ENCODE results near the gene CTPS2.
"Not testable (repeated sequence)": the region's sequence is repeated elsewhere in the genome, so short reads cannot be mapped to it uniquely, and the experiment has no call there.

Gene CTPS2, protein sequence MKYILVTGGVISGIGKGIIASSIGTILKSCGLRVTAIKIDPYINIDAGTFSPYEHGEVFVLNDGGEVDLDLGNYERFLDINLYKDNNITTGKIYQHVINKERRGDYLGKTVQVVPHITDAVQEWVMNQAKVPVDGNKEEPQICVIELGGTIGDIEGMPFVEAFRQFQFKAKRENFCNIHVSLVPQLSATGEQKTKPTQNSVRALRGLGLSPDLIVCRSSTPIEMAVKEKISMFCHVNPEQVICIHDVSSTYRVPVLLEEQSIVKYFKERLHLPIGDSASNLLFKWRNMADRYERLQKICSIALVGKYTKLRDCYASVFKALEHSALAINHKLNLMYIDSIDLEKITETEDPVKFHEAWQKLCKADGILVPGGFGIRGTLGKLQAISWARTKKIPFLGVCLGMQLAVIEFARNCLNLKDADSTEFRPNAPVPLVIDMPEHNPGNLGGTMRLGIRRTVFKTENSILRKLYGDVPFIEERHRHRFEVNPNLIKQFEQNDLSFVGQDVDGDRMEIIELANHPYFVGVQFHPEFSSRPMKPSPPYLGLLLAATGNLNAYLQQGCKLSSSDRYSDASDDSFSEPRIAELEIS

DNA sequence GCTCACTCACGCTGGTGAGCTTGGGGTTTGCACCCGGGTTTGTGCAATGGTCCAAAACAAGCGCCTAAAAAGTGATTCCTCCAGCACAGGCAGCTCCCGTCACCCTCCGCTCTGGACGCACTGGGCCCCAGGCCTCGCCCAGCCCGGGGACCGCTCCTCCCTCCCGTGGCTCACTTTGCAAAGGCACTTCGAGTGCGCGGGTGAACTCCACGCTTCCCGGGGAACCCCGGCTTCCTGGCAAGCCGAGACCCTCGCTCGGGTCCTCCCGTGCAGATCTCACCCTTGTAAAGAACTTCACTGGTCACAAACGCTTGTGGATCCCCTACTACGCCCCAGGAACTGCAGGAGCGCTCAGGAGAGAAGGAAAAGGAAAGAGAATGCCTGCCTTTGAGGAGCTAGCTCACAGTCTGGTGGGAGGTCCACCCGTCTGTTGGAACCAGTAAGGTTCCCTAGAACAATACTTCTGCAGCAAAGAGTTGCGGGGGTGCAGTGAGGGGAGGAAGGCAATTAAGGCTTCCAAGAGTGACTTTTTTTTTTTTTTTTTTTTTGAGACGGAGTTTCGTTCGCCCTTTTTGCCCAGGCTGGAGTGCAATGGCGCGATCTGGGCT, at the start of gene CTPS2:
TSS of gene CTPS2 (minus strand) at position 122 of the 608 bp plus-strand sequence. CDS start 9,767 bp downstream, outside the sequence.
- DNase-seq (ENCODE audit: low spot score), result no peak

DNA sequence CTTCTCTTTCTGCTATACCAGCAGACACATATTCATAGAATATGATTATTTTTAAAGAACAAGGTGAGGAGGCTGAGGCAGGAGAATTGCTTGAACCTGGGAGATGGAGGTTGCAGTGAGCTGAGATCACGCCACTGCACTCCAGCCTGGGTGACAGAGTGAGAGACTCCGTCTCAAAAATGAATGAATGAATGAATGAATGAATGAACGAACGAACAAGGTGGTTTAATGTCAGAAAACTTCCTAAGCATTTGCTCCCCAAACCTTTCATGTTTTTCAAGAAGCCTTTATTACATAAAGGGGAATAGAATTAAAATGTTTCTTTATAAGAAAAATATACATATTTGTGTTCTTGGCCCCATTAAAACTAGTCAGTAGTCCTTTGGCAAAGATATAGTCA, 49.0 kb upstream of the CTPS2 start:
- not testable (repeated sequence) for DNase-seq (ENCODE audit: low spot score)

DNA sequence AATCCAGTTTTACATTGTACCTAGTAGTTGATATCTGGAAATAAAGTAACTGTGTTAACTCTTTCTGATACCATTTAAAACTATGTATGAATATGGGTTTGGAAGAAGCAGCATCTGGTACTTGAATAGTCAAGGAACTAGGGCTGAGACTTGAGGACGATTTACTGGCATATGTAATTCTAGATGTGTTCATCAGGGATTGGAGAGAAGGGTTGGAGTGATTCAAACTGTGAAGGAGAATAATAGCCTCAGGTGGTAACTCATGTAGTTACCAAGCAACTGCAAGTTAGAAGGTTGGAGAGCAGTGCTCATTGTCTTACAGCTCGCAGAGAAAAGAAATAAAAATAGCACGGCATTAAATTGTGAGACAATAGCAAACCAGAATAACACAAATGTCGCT, 44.3 kb upstream of the CTPS2 start:
- no peak for DNase-seq (ENCODE audit: low spot score)

DNA sequence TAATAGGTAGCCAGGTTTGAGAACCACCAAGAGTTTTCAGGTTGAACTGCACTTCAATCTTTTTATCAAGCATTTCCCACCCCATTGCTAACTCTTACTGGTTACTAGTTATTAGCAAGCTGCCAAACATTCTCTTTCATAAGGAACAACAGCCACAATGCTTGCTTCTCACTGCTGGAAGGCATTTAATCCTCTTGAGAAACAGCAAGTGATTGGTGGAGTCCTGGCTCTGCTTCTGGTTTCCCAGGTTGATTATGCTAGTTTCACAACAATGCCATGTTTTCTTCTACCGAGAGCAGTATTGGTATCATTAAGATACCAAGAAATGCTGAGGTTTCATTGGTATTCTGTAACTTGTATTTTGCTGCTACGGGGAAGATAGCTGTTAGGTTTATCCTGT, 41.5 kb upstream of the CTPS2 start:
- DNase-seq (ENCODE audit: low spot score), result no peak

DNA sequence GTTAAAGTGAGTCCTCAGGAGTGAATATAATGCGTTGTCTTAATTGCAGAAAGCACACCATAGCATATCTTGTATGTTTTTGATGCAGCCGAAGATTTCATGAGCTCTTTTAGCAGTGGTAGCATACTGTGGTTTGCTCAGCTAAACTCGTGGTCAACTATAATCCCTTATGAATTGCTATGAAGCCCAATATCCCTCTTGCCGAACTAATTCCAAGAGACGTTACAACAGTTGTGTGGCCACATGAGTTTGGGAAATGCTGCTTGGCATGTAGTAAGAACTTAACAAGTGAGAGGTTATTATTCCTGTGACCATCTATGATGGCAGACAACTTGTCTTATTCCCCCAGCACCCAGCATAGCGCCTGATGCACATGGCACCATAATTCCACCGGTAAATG, 37.7 kb upstream of the CTPS2 start:
- DNase-seq (ENCODE audit: low spot score), result no peak

DNA sequence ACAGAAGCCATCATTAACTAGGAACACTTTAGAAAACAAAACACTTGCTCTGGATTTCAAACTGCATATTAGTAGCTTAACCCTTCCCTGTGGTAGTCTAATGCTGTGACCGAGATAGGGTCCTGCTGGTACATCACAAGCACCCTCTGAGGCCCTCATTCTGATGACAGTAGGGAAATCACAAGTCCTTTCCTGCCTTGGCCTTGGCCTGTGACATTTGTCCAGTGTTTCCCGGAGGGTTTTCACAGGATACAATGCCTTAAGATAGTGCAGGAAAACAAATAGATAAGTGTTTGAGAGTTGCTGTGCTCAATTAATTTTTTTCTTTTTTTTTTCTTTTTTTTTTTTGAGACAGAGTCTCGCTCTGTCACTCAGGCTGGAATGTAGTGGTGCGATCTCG, 36.0 kb upstream of the CTPS2 start:
- DNase-seq (ENCODE audit: low spot score), result no peak

DNA sequence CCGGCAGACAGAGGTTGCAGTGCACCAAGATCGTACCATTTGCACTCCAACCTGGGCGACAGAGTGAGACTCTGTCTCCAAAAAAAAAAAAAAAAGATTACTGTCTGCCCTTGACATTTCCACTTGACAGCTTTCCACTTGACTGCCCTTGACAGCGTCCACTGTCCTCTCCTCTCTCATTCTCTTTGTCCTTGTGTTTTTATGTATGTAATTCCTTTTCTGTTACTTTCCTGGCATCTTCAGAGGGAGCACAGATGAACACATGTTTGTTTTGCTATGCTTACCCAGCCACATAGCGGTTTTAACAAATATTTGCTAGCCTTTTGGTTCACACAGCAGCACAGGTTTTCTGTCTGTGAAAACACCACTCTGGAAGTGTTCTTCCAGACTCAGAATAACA, 33.2 kb upstream of the CTPS2 start:
- DNase-seq (ENCODE audit: low spot score), result no peak

DNA sequence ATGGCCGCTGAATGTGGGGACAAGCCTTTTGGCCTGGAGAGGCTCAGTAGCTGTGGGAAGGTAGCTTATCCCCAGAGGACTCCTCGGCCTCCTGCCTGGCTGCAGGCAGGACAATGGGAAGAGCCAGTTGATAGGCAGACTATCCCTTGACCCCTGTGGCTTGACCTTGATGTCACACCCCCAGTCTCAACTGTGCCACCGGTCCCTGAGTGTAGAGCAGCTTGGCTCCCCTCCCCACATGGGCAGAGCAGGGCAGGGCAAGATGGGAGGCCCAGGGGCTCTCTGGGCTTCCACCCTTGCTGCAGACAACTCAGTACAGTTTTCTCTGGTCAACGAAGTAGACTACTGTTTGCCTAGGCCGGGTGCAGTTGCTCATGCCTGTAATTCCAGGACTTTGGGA, 32.6 kb upstream of the CTPS2 start:
- no peak for DNase-seq (ENCODE audit: low spot score)

DNA sequence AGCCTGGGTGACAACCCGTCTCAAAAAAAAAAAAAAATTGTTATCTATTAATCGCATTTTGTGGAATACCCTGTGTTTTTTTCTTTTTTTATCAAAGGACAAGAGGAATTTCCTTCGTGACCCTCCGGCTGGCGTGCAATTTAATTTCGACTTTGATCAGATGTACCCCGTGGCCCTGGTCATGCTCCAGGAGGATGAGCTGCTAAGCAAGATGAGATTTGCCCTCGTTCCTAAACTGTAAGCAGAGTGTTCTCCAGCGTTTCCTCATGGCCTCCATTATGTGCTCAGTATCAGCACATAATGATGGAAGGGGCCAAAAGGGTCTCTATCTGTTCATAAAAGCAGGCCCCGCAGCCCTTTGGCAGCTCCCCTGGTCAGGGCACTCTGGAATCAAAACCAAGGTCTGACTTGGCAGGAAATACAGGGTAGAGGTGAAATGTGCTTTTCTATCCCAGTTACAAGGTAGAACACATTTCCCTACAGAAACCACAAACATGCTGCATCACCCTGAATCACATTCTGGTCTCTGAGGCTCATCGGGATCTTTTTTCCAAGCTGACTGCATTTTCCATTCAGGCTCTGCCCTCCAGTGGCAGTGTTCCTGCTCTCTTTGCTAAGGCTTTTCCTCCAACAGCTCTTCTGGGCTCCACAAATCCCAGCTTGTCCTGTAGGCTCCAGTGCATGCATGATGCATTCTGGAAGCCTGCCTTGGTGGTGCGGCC, 31.3 kb upstream of the CTPS2 start:
- no peak for DNase-seq (ENCODE audit: low spot score)

DNA sequence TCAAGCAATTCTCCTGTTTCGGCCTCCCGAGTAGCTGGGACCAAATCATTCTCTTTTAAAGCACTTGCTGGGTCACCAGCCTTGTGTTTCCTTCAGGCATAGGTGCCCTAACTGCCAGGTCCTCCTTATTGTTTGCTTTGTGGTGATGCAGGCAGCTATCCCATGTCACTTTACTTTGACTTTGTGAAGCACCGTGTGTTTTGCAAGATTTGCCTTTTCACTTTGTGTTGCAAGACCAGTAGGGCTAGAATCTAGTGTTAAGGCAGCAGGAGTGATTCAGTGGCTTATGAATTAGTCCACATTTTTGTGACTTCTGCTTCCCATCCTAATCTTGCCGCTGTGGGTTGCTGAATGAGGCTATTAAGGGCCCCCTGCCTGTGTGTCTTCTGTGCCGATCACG, 27.1 kb upstream of the CTPS2 start:
- no peak for DNase-seq (ENCODE audit: low spot score)

DNA sequence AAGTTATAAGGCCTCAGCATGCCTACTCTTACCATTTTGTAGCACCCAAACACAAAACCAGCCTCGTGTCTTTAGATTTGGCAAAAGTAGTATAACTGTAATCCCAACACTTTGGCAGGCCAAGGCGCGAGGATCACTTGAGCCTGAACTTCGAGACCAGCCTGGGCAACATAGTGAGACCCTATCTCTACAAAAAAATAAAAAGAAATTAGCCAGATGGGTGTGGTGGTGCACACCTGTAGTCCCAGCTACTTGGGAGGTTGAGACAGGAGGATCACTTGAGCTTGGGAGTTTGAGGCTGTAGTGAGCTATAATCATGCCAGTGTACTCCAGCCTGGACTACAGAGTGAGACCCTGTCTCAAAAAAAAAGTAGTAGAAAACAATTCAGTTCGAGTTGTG, 24.6 kb upstream of the CTPS2 start:
- no peak for DNase-seq (ENCODE audit: low spot score)

DNA sequence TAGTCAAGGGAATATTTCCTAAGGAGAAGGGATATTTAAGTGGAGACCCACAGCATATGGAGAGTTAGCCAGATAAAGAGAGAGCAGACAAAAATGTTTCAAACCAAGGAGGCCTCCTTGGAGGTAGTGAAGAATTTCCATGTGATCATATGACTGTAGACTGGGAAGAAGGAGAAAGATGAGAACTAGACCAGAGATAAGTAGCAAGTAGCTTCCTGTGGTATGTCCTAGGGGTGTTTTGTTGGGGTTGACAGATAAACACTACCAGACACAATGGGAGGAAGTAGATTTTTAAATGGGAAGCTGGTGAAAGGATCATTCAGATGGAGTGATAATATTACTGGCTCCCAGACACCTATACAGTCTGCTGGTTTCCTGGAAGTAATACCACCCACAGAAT, 20.5 kb upstream of the CTPS2 start:
- no peak for DNase-seq (ENCODE audit: low spot score)

DNA sequence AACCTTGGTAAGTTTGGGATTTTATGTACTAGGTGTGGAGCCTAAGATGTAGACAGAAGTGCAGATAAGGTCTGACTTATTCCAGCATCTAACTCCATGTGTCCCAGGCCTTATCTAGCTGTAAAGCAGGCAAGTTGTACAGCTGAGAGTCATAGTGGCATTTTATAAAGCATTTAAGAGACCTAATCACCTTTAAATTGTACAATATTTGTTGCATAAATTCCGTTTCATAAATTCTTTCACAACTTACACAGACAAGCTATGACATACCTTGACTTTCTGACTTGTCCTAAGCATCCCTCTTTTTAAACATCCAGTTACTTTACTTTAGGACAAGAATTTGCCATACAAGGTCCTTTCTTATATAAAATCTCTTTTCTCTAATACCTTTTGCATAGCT, 18.0 kb upstream of the CTPS2 start:
- DNase-seq (ENCODE audit: low spot score), result no peak

DNA sequence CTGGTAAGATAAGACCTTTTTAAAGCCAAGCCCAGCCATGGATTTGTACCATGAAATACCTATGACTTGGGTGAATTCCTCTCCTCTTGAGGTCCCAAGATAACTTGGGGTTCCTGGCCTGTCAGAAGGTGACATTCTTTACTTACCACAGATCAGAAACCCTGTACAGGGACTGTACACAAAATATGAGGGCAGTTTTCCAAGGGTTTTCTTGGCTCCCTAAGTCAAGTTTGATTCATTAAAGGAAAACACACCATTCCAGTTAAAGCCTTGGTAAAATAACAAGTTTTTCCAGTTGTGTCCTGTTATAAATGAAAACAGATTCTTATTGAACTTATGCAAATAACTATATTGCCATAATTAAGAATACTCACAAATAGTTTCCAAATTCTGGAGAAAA, 15.2 kb upstream of the CTPS2 start:
- DNase-seq (ENCODE audit: low spot score), result no peak

DNA sequence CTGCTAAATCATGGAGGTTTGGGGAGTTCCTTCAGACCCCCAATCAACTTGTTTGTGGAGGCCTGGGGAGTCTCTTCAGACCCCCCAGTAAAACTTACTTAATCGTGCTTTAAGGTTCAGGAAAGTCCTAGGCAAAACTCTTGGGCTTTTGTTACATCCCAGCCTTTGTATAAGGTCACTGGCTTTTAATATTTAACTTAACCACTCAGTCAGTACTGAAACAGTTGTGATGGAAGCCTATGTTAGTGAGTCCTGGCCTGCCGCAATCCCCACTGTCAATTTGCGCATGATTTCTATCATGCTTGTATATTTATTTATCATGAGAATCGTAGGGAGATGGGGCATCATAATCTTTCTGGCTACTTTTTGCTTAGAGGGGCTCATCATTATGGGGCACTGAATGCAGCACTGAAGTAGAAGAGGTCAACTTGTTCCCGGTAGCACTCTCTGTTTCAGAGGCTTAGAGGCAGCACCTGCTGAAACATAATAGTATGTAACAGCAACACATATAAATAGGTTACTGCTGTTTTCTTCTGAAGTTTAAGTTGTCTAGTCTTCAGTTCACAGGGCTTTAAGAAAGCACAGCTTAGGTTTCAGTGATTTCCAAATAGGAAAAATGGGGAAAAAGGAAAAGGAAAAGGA, 14.0 kb upstream of the CTPS2 start:
- not testable (repeated sequence) for DNase-seq (ENCODE audit: low spot score)

DNA sequence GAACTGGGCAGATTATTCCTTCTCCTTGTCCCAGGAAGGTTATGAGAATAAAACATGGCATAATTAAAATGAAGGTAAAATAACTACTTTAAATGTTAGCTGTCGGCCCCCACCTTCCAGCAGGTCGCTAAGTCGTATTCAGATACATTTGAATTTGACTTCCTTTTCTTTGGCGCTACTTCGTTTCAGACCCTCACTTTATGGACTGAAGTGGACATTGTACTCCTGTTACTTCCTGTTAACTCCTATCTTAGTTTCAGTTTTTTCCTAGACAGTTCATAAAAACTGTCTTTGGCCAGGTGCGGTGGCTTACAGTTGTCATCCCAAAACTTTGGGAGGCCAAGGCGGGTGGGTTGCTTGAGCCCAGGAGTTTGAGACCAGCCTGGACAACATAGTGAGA, 12.6 kb upstream of the CTPS2 start:
- DNase-seq (ENCODE audit: low spot score), result no peak

DNA sequence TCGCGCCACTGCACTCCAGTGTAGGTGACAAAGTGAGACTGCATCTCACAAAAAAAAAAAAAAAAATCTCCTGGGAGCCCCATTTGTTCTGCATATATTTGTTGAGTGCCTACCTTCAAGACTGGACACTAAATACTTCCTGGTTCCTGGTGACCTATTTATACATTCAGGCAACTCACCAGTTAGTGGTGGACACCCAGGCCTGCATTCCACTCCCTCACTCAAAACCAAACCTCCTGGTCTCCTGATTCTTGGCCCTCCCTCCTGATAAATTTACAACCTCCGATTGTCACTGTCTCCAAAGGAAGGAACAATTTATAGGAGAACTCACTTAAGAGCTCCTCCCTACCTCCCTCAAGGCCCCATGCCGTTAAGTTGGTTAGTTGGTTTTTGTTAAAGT, 10.0 kb upstream of the CTPS2 start:
- DNase-seq (ENCODE audit: low spot score), result no peak

DNA sequence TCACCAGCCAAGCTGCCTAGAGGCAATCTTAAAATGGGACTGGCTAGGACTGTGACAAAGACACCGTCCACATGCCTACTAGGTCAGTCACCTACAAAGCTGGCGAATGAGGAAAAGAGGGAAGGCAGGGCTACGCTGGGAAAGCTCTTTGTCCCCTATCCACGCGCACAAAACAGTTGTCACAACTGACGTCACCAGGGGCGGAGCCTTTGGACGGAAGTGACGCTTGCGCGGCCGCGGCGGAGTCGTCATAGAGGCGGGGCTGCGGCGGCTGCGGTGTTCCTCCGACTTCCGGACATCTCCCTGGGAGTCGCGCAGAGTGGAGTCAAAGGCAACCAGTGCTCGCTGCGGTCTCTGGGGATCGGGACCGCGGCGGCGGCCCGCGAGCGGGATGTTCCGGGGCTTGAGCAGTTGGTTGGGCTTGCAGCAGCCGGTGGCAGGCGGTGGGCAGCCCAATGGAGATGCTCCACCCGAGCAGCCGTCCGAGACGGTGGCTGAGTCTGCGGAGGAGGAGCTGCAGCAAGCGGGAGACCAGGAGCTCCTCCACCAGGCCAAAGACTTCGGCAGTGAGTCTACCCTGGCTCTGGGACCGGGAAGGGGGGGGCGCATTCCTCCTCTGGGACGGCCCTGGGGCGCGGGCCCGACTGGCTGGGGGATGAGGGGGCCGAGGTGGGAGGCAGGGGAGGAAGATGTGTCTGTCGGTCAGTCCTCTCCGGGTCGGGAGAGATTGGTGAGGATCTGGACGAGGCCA, 7.0 kb upstream of the CTPS2 start, which contains the start of gene SYAP1:
TSS of gene SYAP1 (plus strand) at position 279 of the 751 bp plus-strand sequence. CDS start at position 392, 113 bp downstream.
- peak; percentile 94 for DNase-seq (ENCODE audit: low spot score)

DNA sequence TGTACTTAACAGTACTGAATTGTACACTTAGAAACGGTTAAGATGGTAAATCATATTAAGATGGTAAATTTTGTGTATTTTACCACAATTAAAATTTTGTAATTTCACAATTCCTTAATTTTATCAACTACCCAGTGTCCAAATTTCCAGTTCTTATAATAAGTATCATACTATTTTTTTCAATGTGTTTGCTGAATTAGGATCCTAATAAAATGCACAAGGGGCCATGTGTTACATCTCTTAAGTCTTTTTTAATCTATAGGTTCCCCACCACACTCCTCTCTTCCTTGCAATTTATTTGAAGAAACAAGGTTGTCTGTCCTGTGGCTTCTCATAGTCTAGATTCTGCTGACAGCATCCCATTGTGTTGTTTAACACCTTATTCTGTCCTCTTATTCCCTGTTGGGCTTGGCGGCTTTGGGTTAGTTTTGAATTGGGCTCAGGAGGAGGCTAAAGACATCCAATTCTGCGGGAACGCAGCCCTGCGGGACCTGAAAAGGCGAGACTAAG, 6.4 kb upstream of the CTPS2 start:
- DNase-seq (ENCODE audit: low spot score), result no peak

DNA sequence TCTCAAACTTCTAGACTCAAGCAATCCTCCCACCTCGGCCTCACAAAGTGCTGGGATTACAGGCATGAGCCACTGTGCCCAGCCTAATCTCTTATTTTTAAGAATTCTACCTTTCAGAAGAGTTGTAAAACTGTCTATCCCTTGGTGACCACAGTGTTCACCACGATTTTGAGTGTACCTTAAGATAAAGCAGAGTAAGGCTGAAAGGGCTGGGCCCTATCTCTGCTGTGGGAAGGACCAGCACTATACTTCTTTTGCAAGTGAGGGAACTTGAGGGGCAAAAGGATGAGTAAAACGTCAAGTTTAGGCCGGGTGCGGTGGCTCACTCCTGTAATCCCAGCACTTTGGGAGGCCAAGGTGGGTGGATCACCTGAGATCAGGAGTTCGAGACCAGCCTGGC, 4.0 kb upstream of the CTPS2 start:
- DNase-seq (ENCODE audit: low spot score), result not testable (repeated sequence)

DNA sequence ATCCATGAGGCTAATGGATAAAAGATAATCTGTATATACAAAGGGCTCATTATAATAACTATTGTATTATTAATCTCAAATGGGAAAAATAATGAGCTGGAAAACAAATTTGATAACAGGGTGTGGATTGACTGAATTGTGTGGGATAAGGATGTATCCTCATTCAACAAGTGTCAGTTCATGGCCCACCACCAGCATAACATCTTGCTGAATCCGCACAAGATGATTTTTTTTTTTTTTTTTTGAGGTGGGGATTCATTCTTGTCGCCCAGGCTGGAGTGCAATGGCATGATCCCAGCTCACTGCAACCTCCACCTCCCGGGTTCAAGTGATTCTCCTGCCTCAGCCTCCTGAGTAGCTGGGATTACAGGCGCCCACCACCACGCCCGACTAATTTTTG, 3.2 kb upstream of the CTPS2 start:
- not testable (repeated sequence) for DNase-seq (ENCODE audit: low spot score)

Measured in kidney capillary endothelial cell (primary cell).